Hepatocyte (in vitro differentiated cells): ENCODE results near the gene BAHCC1. TPM values are rescaled to one million over a fixed set of nuclear protein-coding genes. Genes with fewer than 3 reads are reported as not detected.
A peak's percentile ranks its signal among the peaks of the same experiment; 100 is the strongest.

Experiments
- DNase-seq: peaks from one replicate; pipeline ENCODE4 v3.0.0-alpha.2; 2016; ENCODE audit warnings: low spot score
- H2AFZ ChIP-seq: fragments of 200-600 bp; sonication (generic); 2 replicates; pipeline ENCODE4 v1.6.0; 2016; ENCODE audit warnings: antibody characterized with exemption, mild to moderate bottlenecking
- H3K27ac ChIP-seq: fragments of 200-600 bp; sonication (generic); 2 replicates; pipeline ENCODE4 v1.5.1; 2016; ENCODE audit warnings: mild to moderate bottlenecking
- H3K27me3 ChIP-seq: fragments of 200-600 bp; sonication (generic); 2 replicates; pipeline ENCODE4 v1.6.1; 2016
- H3K36me3 ChIP-seq: fragments of 200-600 bp; sonication (generic); replicated peaks from 2 replicates; pipeline ENCODE4 v1.5.1; 2016; ENCODE audit warnings: low read depth; ENCODE audit not compliant: insufficient read depth
- H3K4me1 ChIP-seq: fragments of 200-600 bp; sonication (generic); 2 replicates; pipeline ENCODE4 v1.5.1; 2016; ENCODE audit warnings: mild to moderate bottlenecking, moderate library complexity; ENCODE audit not compliant: insufficient read depth
- H3K4me2 ChIP-seq: fragments of 200-600 bp; sonication (generic); 2 replicates; pipeline ENCODE4 v1.6.0; 2016
- H3K4me3 ChIP-seq: fragments of 200-600 bp; sonication (generic); 2 replicates; pipeline ENCODE4 v1.5.1; 2016; ENCODE audit warnings: mild to moderate bottlenecking
- H3K79me2 ChIP-seq: fragments of 200-600 bp; sonication (generic); 2 replicates; pipeline ENCODE4 v1.6.0; 2017; ENCODE audit warnings: mild to moderate bottlenecking
- H3K9me2 ChIP-seq: fragments of 200-600 bp; sonication (generic); replicated peaks from 2 replicates; pipeline ENCODE4 v1.6.0; 2017; ENCODE audit warnings: mild to moderate bottlenecking; ENCODE audit not compliant: insufficient read depth
- H3K9me3 ChIP-seq: fragments of 200-600 bp; sonication (generic); 2 replicates; pipeline ENCODE4 v1.5.1; 2016; ENCODE audit warnings: low read depth, mild to moderate bottlenecking
- H4K20me1 ChIP-seq: fragments of 200-600 bp; sonication (generic); 2 replicates; pipeline ENCODE4 v1.6.0; 2016; ENCODE audit warnings: mild to moderate bottlenecking; ENCODE audit not compliant: insufficient read depth, poor library complexity, severe bottlenecking
- EZH2 ChIP-seq: fragments of 200-600 bp; sonication (generic); IDR thresholded peaks from 2 replicates; pipeline ENCODE4 v1.6.1; 2016; ENCODE audit warnings: antibody characterized with exemption, mild to moderate bottlenecking, borderline replicate concordance
- EZH2phosphoT487 ChIP-seq: fragments of 200-600 bp; sonication (generic); IDR thresholded peaks from one replicate; pipeline ENCODE4 v1.6.1; 2018; ENCODE audit warnings: antibody characterized with exemption, mild to moderate bottlenecking, low read depth, moderate library complexity; ENCODE audit not compliant: unreplicated experiment, severe bottlenecking
- WGBS: methylation state at CpG from one replicate; pipeline ENCODE4 v1.1.6; 2016; ENCODE audit warnings: low lambda C conversion rate; ENCODE audit errors: missing lambda C conversion rate; 5-methylcytosine and 5-hydroxymethylcytosine counted together
- polyA plus RNA-seq: library from polyadenylated mRNA; unstranded; fragments of >200 nt; fragmentation: Nextera tagmentation; extraction: Ambion mirVana; gene quantifications from 2 replicates; pipeline ENCODE4 v1.2.1, GENCODE V29; 2016
- total RNA-seq: library from RNA; depleted of rRNA; stranded (reverse); fragments of >200 nt; gene quantifications from 2 replicates; pipeline ENCODE4 v1.2.3, GENCODE V29; 2014
- TF ChIP-seq, protein P1 (sequence below): fragments of 200-600 bp; sonication (generic); IDR thresholded peaks from 2 replicates; pipeline ENCODE4 v1.5.1; 2016; ENCODE audit warnings: antibody characterized with exemption, mild to moderate bottlenecking; ENCODE audit not compliant: poor library complexity

BAHCC1 gene
- total and polyA plus RNA-seq, 2 experiments from 2014 or later: 6.4 to 6.6 TPM

DNA sequence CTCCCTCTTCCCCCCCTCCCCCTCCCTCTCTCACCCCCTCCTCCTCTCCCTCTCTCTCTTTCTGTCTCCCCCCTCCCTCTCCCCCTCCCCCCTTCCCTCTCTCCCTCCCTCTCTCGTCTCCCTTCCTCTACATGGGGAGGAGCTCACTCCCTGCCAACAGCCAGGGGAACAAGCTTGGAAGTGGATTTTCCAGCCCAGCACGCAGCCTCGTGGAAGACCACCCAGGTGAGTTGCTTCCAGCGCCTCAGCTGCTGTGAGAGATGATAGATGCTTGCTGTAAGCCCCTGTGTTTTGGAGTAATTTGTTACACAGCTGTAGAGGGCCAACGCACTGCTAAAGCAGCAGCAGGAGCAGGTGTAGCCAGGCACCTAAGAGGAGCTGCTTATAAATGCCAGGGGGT is 96.5 kb downstream of the BAHCC1 start:
- DNase-seq: no peak
- 20% methylated on average over 5 of the region's 5 CpGs for WGBS

GRCh38 chr17:81492202-81492601 is 96.9 kb downstream of the BAHCC1 start:
- no peak overlapping the region for H3K4me3 ChIP-seq
- DNase-seq: no peak
- H3K27me3 ChIP-seq: no peaks in the 10 kb centered on the region
- peak overlapping the region; percentile 61 for H3K4me2 ChIP-seq
- peaks cover 32% of the 10 kb centered on the region for H3K4me1 ChIP-seq
- no peaks in the 10 kb centered on the region for H3K36me3 ChIP-seq
- H3K79me2 ChIP-seq: peaks cover 4% of the 10 kb centered on the region
- no peak overlapping the region for H2AFZ ChIP-seq
- H3K9me3 ChIP-seq: no peaks in the 10 kb centered on the region
- TF ChIP-seq EZH2phosphoT487 (no peak), EZH2 (no peak)
- TF ChIP-seq, protein P1, sequence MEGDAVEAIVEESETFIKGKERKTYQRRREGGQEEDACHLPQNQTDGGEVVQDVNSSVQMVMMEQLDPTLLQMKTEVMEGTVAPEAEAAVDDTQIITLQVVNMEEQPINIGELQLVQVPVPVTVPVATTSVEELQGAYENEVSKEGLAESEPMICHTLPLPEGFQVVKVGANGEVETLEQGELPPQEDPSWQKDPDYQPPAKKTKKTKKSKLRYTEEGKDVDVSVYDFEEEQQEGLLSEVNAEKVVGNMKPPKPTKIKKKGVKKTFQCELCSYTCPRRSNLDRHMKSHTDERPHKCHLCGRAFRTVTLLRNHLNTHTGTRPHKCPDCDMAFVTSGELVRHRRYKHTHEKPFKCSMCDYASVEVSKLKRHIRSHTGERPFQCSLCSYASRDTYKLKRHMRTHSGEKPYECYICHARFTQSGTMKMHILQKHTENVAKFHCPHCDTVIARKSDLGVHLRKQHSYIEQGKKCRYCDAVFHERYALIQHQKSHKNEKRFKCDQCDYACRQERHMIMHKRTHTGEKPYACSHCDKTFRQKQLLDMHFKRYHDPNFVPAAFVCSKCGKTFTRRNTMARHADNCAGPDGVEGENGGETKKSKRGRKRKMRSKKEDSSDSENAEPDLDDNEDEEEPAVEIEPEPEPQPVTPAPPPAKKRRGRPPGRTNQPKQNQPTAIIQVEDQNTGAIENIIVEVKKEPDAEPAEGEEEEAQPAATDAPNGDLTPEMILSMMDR: no peak
- H3K9me2 ChIP-seq: no peaks in the 10 kb centered on the region
- no peak overlapping the region for H3K27ac ChIP-seq
- no peaks in the 10 kb centered on the region for H4K20me1 ChIP-seq
- WGBS: 54% methylated on average over 18 of the region's 18 CpGs

More for the DNA sequence above, 96.5 kb downstream of the BAHCC1 start:
- Histone ChIP-seq H3K9me3 (no peaks in the 10 kb centered on the region), H3K4me3 (no peak overlapping the region), H3K9me2 (no peaks in the 10 kb centered on the region), H3K27ac (no peak overlapping the region), H3K79me2 (peaks cover 4% of the 10 kb centered on the region), H3K27me3 (no peaks in the 10 kb centered on the region), H3K4me1 (peaks cover 36% of the 10 kb centered on the region), H3K36me3 (no peaks in the 10 kb centered on the region), H2AFZ (no peak overlapping the region), H4K20me1 (no peaks in the 10 kb centered on the region), H3K4me2 (peak overlapping the region; percentile 61)
- TF ChIP-seq EZH2phosphoT487: no peak
- TF ChIP-seq, protein P1: no peak
- TF ChIP-seq EZH2: no peak

GRCh38 chr17:81492706-81493105 is 97.4 kb downstream of the BAHCC1 start:
- TF ChIP-seq EZH2 (no peak), EZH2phosphoT487 (no peak)
- TF ChIP-seq, protein P1: no peak
- Histone ChIP-seq H3K79me2 (peaks cover 4% of the 10 kb centered on the region), H2AFZ (no peak overlapping the region), H3K4me3 (no peak overlapping the region), H3K9me2 (no peaks in the 10 kb centered on the region), H3K4me2 (peak overlapping the region; percentile 61), H3K36me3 (no peaks in the 10 kb centered on the region), H3K27ac (no peak overlapping the region), H3K27me3 (no peaks in the 10 kb centered on the region), H4K20me1 (no peaks in the 10 kb centered on the region), H3K9me3 (no peaks in the 10 kb centered on the region), H3K4me1 (peaks cover 28% of the 10 kb centered on the region)
- no peak for DNase-seq
- WGBS: 90% methylated on average over 7 of the region's 9 CpGs
